ENCODE data around the gene FMNL3. TPM values are rescaled to one million over a fixed set of nuclear protein-coding genes. Genes with fewer than 3 reads are reported as not detected.
A peak's percentile ranks its signal among the peaks of the same experiment; 100 is the strongest.
"Not testable (repeated sequence)": the region's sequence is repeated elsewhere in the genome, so short reads cannot be mapped to it uniquely, and the experiment has no call there.

FMNL3 gene
- 22.1 TPM for total RNA-seq (ENCODE audit: insufficient read depth, low replicate concordance)

- peak; percentile 98 for DNase-seq (ENCODE audit: low spot score)
Measured at GRCh38 chr12:49707128-49707811, at the start of gene FMNL3. Gene FMNL3, minus strand, starts transcription at chr12:49707405. Its CDS starts 225 bp downstream, at chr12:49707180.

- DNase-seq (ENCODE audit: low spot score): no peak
Measured at GRCh38 chr12:49750996-49751393, 43.8 kb upstream of the FMNL3 start.

GRCh38 chr12:49750027-49750995 is 43.1 kb upstream of the FMNL3 start:
- no peak for DNase-seq (ENCODE audit: low spot score)

GRCh38 chr12:49748800-49749199 is 41.6 kb upstream of the FMNL3 start:
- no peak for DNase-seq (ENCODE audit: low spot score)

- no peak for DNase-seq (ENCODE audit: low spot score)
Measured at GRCh38 chr12:49748306-49748705, 41.1 kb upstream of the FMNL3 start.

- DNase-seq (ENCODE audit: low spot score): no peak
Measured at GRCh38 chr12:49744363-49744885, 37.2 kb upstream of the FMNL3 start.

GRCh38 chr12:49741882-49742620 is 34.8 kb upstream of the FMNL3 start:
- DNase-seq (ENCODE audit: low spot score): peak; percentile 72

GRCh38 chr12:49740930-49741881 is 34.0 kb upstream of the FMNL3 start, which contains the start of gene TMBIM6:
Gene TMBIM6, plus strand, starts transcription at chr12:49741557. Its CDS starts 10,937 bp downstream, at chr12:49752494.
- peak; percentile 100 for DNase-seq (ENCODE audit: low spot score)

GRCh38 chr12:49740277-49740676 is 33.1 kb upstream of the FMNL3 start:
- DNase-seq (ENCODE audit: low spot score): not testable (repeated sequence)

- DNase-seq (ENCODE audit: low spot score): not testable (repeated sequence)
Measured at GRCh38 chr12:49738721-49739120, 31.5 kb upstream of the FMNL3 start.

- not testable (repeated sequence) for DNase-seq (ENCODE audit: low spot score)
Measured at GRCh38 chr12:49734900-49735299, 27.7 kb upstream of the FMNL3 start.

- DNase-seq (ENCODE audit: low spot score): no peak
Measured at GRCh38 chr12:49733219-49734017, 26.2 kb upstream of the FMNL3 start.

GRCh38 chr12:49730568-49731101 is 23.4 kb upstream of the FMNL3 start:
- DNase-seq (ENCODE audit: low spot score): no peak

GRCh38 chr12:49730050-49730449 is 22.8 kb upstream of the FMNL3 start:
- DNase-seq (ENCODE audit: low spot score): no peak

GRCh38 chr12:49728446-49728845 is 21.2 kb upstream of the FMNL3 start:
- no peak for DNase-seq (ENCODE audit: low spot score)

- DNase-seq (ENCODE audit: low spot score): not testable (repeated sequence)
Measured at GRCh38 chr12:49721355-49721754, 14.2 kb upstream of the FMNL3 start.

- no peak for DNase-seq (ENCODE audit: low spot score)
Measured at GRCh38 chr12:49720214-49720613, 13.0 kb upstream of the FMNL3 start.

- DNase-seq (ENCODE audit: low spot score): not testable (repeated sequence)
Measured at GRCh38 chr12:49717800-49718199, 10.6 kb upstream of the FMNL3 start.

- DNase-seq (ENCODE audit: low spot score): no peak
Measured at GRCh38 chr12:49716553-49716952, 9.3 kb upstream of the FMNL3 start.
